ENCODE data around the gene CLDN9. TPM values are rescaled to one million over a fixed set of nuclear protein-coding genes. Genes with fewer than 3 reads are reported as not detected.

CLDN9 gene
- total RNA-seq, 1 donor from 2014 or later, result under 0.01 TPM

- TF ChIP-seq CTCF (IDR thresholded peaks at IDR 0.05; ENCODE audit: insufficient read depth, low read length, severe bottlenecking), result no peak
- peak; percentile 79 for DNase-seq (ENCODE audit: low read depth)
- no peak for FAIRE-seq
Observed at GRCh38 chr16:2968738-2969544, 43.8 kb upstream of the CLDN9 start, which contains the start of gene PAQR4. PAQR4 (plus strand) TSS chr16:2969348; CDS start chr16:2969675, 327 bp downstream.

GRCh38 chr16:2969545-2970521 is 42.9 kb upstream of the CLDN9 start:
- TF ChIP-seq CTCF (IDR thresholded peaks at IDR 0.05; ENCODE audit: insufficient read depth, low read length, severe bottlenecking), result peak; percentile 82
- H3K4me3 ChIP-seq (ENCODE audit: low read depth, low read length), result peak overlapping the region; percentile 69
- peak; percentile 59 for DNase-seq (ENCODE audit: low read depth)
- peaks cover 1% of the 10 kb centered on the region for H3K36me3 ChIP-seq (ENCODE audit: control insufficient read depth, insufficient read depth, low read length)
- no peaks in the 10 kb centered on the region for H3K27me3 ChIP-seq (ENCODE audit: control insufficient read depth, insufficient read depth, low read length)
- no peak for FAIRE-seq

More at GRCh38 chr16:2968738-2969544, 43.8 kb upstream of the CLDN9 start, which contains the start of gene PAQR4:
- H3K4me3 ChIP-seq (ENCODE audit: low read depth, low read length), result peak within 1 kb of the TSS; percentile 69
- H3K27me3 ChIP-seq (ENCODE audit: control insufficient read depth, insufficient read depth, low read length), result no peaks in the 10 kb centered on the region
- H3K36me3 ChIP-seq (ENCODE audit: control insufficient read depth, insufficient read depth, low read length), result peaks cover 1% of the 10 kb centered on the region

GRCh38 chr16:2970563-2970962 is 42.2 kb upstream of the CLDN9 start:
- no peak for DNase-seq (ENCODE audit: low read depth)
- no peak for FAIRE-seq
- peak overlapping the region; percentile 69 for H3K4me3 ChIP-seq (ENCODE audit: low read depth, low read length)
- TF ChIP-seq CTCF (IDR thresholded peaks at IDR 0.05; ENCODE audit: insufficient read depth, low read length, severe bottlenecking), result no peak
- no peaks in the 10 kb centered on the region for H3K27me3 ChIP-seq (ENCODE audit: control insufficient read depth, insufficient read depth, low read length)
- H3K36me3 ChIP-seq (ENCODE audit: control insufficient read depth, insufficient read depth, low read length), result peaks cover 1% of the 10 kb centered on the region

GRCh38 chr16:2971134-2971984 is 41.4 kb upstream of the CLDN9 start:
- no peak for FAIRE-seq
- peaks cover 1% of the 10 kb centered on the region for H3K36me3 ChIP-seq (ENCODE audit: control insufficient read depth, insufficient read depth, low read length)
- H3K4me3 ChIP-seq (ENCODE audit: low read depth, low read length), result no peak overlapping the region
- no peak for DNase-seq (ENCODE audit: low read depth)
- H3K27me3 ChIP-seq (ENCODE audit: control insufficient read depth, insufficient read depth, low read length), result no peaks in the 10 kb centered on the region
- no peak for TF ChIP-seq CTCF (IDR thresholded peaks at IDR 0.05; ENCODE audit: insufficient read depth, low read length, severe bottlenecking)
